Upper lobe of left lung (tissue), 6 donors: ENCODE results near the gene CCDC183. TPM values are rescaled to one million over a fixed set of nuclear protein-coding genes. Genes with fewer than 3 reads are reported as not detected.
A peak's percentile ranks its signal among the peaks of the same experiment; 100 is the strongest.

Experiments used
- ATAC-seq, 2 donors: fragments of 200-7000 bp; cut with Tn5 transposase; one replicate each; pipeline ENCODE4 v1.9.1; 2022; ENCODE audit warnings: mild to moderate bottlenecking in 2 of 2, moderate library complexity in 2 of 2; ENCODE audit not compliant: low FRiP score in 2 of 2
- DNase-seq, 2 donors: peaks; one replicate each; pipeline ENCODE4 v3.0.0-alpha.2; 2019 to 2020
- H3K27ac ChIP-seq, 4 donors: fragments of 200-600 bp; sonication (generic); one replicate each; pipeline ENCODE4 v1.5.1; 2016 to 2019
- H3K27me3 ChIP-seq, 4 donors: fragments of 200-600 bp; sonication (generic); one replicate each; pipeline ENCODE4 v1.5.1; 2017 to 2019
- H3K36me3 ChIP-seq, 4 donors: fragments of 200-600 bp; sonication (generic); one replicate each; pipeline ENCODE4 v1.5.1; 2016 to 2019
- H3K4me1 ChIP-seq, 4 donors: fragments of 200-600 bp; sonication (generic); one replicate each; pipeline ENCODE4 v1.5.1; 2018 to 2019
- H3K4me3 ChIP-seq, 4 donors: fragments of 200-600 bp; sonication (generic); one replicate each; pipeline ENCODE4 v1.5.1; 2017 to 2019; ENCODE audit warnings: mild to moderate bottlenecking in 2 of 4, moderate library complexity in 1 of 4
- H3K9me3 ChIP-seq, 4 donors: fragments of 200-600 bp; sonication (generic); one replicate each; pipeline ENCODE4 v1.5.1; 2018 to 2019
- EP300 ChIP-seq, 4 donors: sonication (generic); formaldehyde crosslinking; IDR thresholded peaks; one replicate each; pipeline ENCODE4 v1.5.1; 2017; ENCODE audit warnings: antibody characterized with exemption in 4 of 4, control low read depth in 2 of 4
- POLR2A ChIP-seq, 4 donors: fragments of 450-650 bp; IDR thresholded peaks; one replicate each; pipeline ENCODE4 v1.5.1; 2016 to 2017; ENCODE audit warnings: antibody characterized with exemption in 4 of 4, mild to moderate bottlenecking in 2 of 4
- POLR2AphosphoS5 ChIP-seq, 2 donors: sonication (generic); formaldehyde crosslinking; IDR thresholded peaks; one replicate each; pipeline ENCODE4 v1.5.1; 2017; ENCODE audit warnings: antibody characterized with exemption in 2 of 2
- WGBS, 2 donors: methylation state at CpG; one replicate each; pipeline ENCODE4 v1.1.5; 2017 to 2018; 5-methylcytosine and 5-hydroxymethylcytosine counted together
- total RNA-seq, 6 donors: library from RNA; depleted of rRNA in 4 of 6; stranded (reverse); fragments of >200 nt in 4 of 6; gene quantifications; one replicate each; pipeline versions ENCODE4 v1.1.0 to v1.2.1, GENCODE V29; 2016 to 2021
- TF ChIP-seq, protein P1 (sequence below), 6 experiments: fragments of 450-650 bp in 4 of 6; fragments of 200-600 bp in 2 of 6; sonication (generic) in 2 of 6; IDR thresholded peaks; one replicate each; pipeline ENCODE4 v1.5.1; 2016 to 2019; ENCODE audit warnings: antibody characterized with exemption in 6 of 6
- donor health status: DM: no; HTN: no; CAD: no; lungs with moderate emphysema.
- donor health status: DM: no; HTN: yes; CAD: no; lungs with severe emphysema.

Gene CCDC183
- 100 to 1,000 TPM in 1 of 6 donors, 10 to 100 TPM in 1, 1 to 10 TPM in 4; 1.9 to 130 (median 6.6) TPM for total RNA-seq

DNA sequence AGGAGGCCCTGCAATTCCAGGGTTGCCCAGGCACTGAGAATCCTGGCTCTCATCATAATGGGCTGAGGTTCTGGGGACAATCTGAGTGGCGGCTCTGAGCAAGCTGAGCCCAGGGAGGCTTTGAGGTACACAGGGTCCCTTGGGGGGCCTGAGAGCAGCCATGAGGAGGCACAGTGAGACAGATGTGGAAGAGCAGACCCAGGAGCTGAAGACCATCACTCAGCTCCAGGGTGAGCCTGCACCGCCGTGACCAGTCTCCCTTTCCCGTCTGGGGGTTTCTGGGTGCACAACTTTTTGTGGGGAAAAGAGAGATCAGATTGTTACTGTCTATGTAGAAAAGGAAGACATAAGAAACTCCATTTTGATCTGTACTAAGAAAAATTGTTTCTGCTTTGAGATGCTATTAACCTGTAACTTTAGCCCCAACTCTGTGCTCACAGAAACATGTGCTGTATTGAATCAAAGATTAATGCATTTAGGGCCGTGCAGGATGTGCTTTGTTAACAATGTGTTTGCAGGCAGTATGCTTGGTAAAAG, at the start of gene CCDC183:
CCDC183 (plus strand) TSS at position 101 of the 537 bp plus-strand sequence; CDS start at position 161, 60 bp downstream.
- no peak for ATAC-seq
- Histone ChIP-seq H3K4me3 (no peak within 1 kb of the TSS), H3K27me3 (peaks cover 0 to 24% (median 5%) of the 10 kb centered on the region in 4 donors), H3K36me3 (peaks cover 0 to 14% (median 6%) of the 10 kb centered on the region in 4 donors), H3K4me1 (peaks cover 33 to 45% (median 38%) of the 10 kb centered on the region in 4 donors), H3K9me3 (no peaks in the 10 kb centered on the region), H3K27ac (no peak within 1 kb of the TSS)
- no peak for DNase-seq
- 43 to 61% methylated on average over 5 of the region's 5 CpGs for WGBS, 2 donors
- TF ChIP-seq, protein P1, sequence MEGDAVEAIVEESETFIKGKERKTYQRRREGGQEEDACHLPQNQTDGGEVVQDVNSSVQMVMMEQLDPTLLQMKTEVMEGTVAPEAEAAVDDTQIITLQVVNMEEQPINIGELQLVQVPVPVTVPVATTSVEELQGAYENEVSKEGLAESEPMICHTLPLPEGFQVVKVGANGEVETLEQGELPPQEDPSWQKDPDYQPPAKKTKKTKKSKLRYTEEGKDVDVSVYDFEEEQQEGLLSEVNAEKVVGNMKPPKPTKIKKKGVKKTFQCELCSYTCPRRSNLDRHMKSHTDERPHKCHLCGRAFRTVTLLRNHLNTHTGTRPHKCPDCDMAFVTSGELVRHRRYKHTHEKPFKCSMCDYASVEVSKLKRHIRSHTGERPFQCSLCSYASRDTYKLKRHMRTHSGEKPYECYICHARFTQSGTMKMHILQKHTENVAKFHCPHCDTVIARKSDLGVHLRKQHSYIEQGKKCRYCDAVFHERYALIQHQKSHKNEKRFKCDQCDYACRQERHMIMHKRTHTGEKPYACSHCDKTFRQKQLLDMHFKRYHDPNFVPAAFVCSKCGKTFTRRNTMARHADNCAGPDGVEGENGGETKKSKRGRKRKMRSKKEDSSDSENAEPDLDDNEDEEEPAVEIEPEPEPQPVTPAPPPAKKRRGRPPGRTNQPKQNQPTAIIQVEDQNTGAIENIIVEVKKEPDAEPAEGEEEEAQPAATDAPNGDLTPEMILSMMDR (IDR thresholded peaks at IDR 0.05): no peak
- no peak for TF ChIP-seq POLR2A (IDR thresholded peaks at IDR 0.05)
- no peak for TF ChIP-seq POLR2AphosphoS5 (IDR thresholded peaks at IDR 0.05)
- no peak for TF ChIP-seq EP300 (IDR thresholded peaks at IDR 0.05)

GRCh38 chr9:136746621-136747020, 49.5 kb upstream of the CCDC183 start:
- DNase-seq: peak in 1 of 2 donors; percentile 71
- H3K27ac ChIP-seq: peak overlapping the region in 1 of 4 donors; percentile 27
- H3K4me3 ChIP-seq: no peak overlapping the region
- WGBS, 2 donors: 93% methylated on average over 13 of the region's 18 CpGs; no CpG with 5 or more reads in 1 of the 2 donors
- peaks cover 0 to under 1% (median 0%) of the 10 kb centered on the region in 4 donors for H3K9me3 ChIP-seq
- TF ChIP-seq EP300 (IDR thresholded peaks at IDR 0.05) (no peak), POLR2A (IDR thresholded peaks at IDR 0.05) (no peak), POLR2AphosphoS5 (IDR thresholded peaks at IDR 0.05) (no peak)
- TF ChIP-seq, protein P1 (IDR thresholded peaks at IDR 0.05): no peak
- H3K4me1 ChIP-seq: peaks cover 0 to 23% (median 16%) of the 10 kb centered on the region in 4 donors
- no peak for ATAC-seq
- H3K36me3 ChIP-seq: no peaks in the 10 kb centered on the region
- H3K27me3 ChIP-seq: peaks cover 0 to 15% (median 9%) of the 10 kb centered on the region in 4 donors

DNA sequence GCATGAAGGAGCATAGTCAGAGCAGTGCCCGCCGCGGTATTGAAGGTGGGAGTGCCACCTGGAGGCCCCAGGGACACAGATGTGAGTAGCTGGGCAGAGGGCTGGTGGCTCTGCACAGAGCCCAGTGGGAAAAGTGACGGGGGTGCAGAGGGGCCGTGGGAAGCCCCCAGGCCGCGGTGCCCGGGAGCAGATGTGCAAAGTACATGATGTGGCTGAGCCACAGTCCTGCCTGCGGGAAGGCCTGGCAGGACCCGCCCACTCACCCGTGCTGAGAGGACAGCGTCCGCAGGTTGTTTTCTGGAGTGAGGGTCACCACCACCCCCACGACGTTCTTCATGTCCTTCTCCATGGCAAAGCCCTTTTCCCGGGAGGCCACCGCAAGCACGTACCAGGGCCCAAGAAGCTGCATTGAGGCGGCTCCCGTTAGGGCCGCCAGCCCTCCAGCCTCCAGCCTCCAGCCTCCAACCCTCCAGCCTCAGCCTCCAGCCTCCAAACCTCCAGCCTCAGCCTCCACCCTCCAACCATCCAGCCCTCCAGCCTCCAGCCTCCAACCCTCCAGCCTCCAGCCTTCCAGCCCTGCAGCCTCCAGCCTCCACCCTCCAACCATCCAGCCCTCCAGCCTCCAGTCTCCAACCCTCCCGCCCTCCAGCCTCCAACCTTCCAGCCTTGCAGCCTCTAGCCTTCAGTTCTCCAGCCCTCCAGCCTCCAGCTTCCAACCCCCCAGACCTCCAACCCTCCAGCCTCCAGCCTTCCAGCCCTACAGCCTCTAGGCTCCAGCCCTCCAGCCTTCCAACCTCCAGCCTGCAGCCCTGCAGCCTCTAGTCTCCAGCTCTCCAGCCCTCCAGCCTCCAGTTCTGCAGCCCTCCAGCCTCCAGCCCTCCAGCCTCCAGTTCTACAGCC, 48.7 kb upstream of the CCDC183 start:
- H3K27me3 ChIP-seq: peaks cover 0 to 7% (median 2%) of the 10 kb centered on the region in 4 donors
- TF ChIP-seq POLR2A (IDR thresholded peaks at IDR 0.05) (no peak), POLR2AphosphoS5 (IDR thresholded peaks at IDR 0.05) (no peak), EP300 (IDR thresholded peaks at IDR 0.05) (no peak)
- TF ChIP-seq, protein P1 (IDR thresholded peaks at IDR 0.05): no peak
- ATAC-seq (no peak), DNase-seq (peak in 1 of 2 donors; percentile 53)
- H3K27ac ChIP-seq: no peak overlapping the region
- H3K36me3 ChIP-seq: no peaks in the 10 kb centered on the region
- WGBS, 2 donors: 90 to 91% methylated on average over 22 of the region's 22 CpGs
- H3K4me3 ChIP-seq: no peak overlapping the region
- H3K4me1 ChIP-seq: peaks cover 0 to 15% (median 8%) of the 10 kb centered on the region in 4 donors
- peaks cover 0 to 5% (median 0%) of the 10 kb centered on the region in 4 donors for H3K9me3 ChIP-seq

GRCh38 chr9:136748201-136748600, 47.9 kb upstream of the CCDC183 start, which contains the start of gene LCN6:
Gene LCN6, minus strand, starts transcription at chr9:136748525. Its CDS starts 42 bp downstream, at chr9:136748483.
- H3K4me1 ChIP-seq: peaks cover 0 to 11% (median 4%) of the 10 kb centered on the region in 4 donors
- H3K36me3 ChIP-seq: no peaks in the 10 kb centered on the region
- TF ChIP-seq EP300 (IDR thresholded peaks at IDR 0.05) (no peak), POLR2A (IDR thresholded peaks at IDR 0.05) (no peak), POLR2AphosphoS5 (IDR thresholded peaks at IDR 0.05) (no peak)
- TF ChIP-seq, protein P1 (IDR thresholded peaks at IDR 0.05): no peak
- H3K27ac ChIP-seq: peak within 1 kb of the TSS in 1 of 4 donors; percentile 24
- H3K9me3 ChIP-seq: peaks cover 0 to 8% (median 0%) of the 10 kb centered on the region in 4 donors
- no peaks in the 10 kb centered on the region for H3K27me3 ChIP-seq
- peak in 1 of 2 donors; percentile 54 for DNase-seq
- 86 to 88% methylated on average over 1 to 6 of the region's 8 CpGs for WGBS, 2 donors
- no peak for ATAC-seq
- no peak within 1 kb of the TSS for H3K4me3 ChIP-seq
